HCT116 (cell line): ENCODE data around the gene PSMG1. TPM values are rescaled to one million over a fixed set of nuclear protein-coding genes. Genes with fewer than 3 reads are reported as not detected.

ENCODE experiments used
- ATAC-seq: fragments of 200-7000 bp; cut with Tn5 transposase; 2 replicates; pipeline ENCODE4 v1.9.1; 2020; ENCODE audit warnings: mild to moderate bottlenecking, moderate library complexity
- BruUV-seq: library from RNA; stranded (reverse); fragments of 400-500 nt; replicated peaks from 2 replicates; lab custom pipeline; 2021; lab: Mats Ljungman, UMichigan
- CTCF ChIA-PET: fragments of 300-600 bp; sonication (Branson Sonifier 250); formaldehyde crosslinking; loops from one replicate; lab custom pipeline; 2021; ENCODE audit warnings: antibody characterized with exemption; lab: Charles Lee
- POLR2A ChIA-PET: fragments of 300-600, 350-600 bp; sonication (Branson Sonifier 250); formaldehyde crosslinking; loops from one replicate; lab custom pipeline; 2021; ENCODE audit warnings: antibody characterized with exemption; lab: Charles Lee
- RAD21 ChIA-PET, 2 experiments: fragments of 300-600 bp; sonication (Branson Sonifier 250); formaldehyde crosslinking; loops; one replicate each; lab custom pipeline; 2023; ENCODE audit warnings: low total read pairs in 2 of 2; ENCODE audit not compliant: uncharacterized antibody in 2 of 2, unreplicated experiment in 2 of 2, low non-redundant PET in 1 of 2; lab: Charles Lee
- DNase-seq: peaks from one replicate; pipeline ENCODE4 v3.0.0-alpha.2; 2010; ENCODE audit warnings: low read depth, low spot score
- H2AFZ ChIP-seq: fragments of 200-600 bp; shearing (Covaris generic), sonication (generic); 2 replicates; pipeline ENCODE4 v1.6.1; 2017; ENCODE audit warnings: low read depth, mixed run types, mixed read lengths, antibody characterized with exemption, low read length; ENCODE audit not compliant: poor library complexity, severe bottlenecking
- H3K27ac ChIP-seq: 2 replicates; pipeline ENCODE4 v1.5.1; 2012; ENCODE audit warnings: low read depth, low read length
- H3K27me3 ChIP-seq: fragments of 200-600 bp; sonication (generic); 2 replicates; pipeline ENCODE4 v1.6.1; 2016; ENCODE audit warnings: mixed run types, low read length, mixed read lengths; ENCODE audit not compliant: insufficient read depth
- H3K36me3 ChIP-seq, 2 experiments: fragments of 200-500 bp in 1 of 2; fragments of 200-600 bp in 1 of 2; sonication (Bioruptor generic) in 1 of 2; sonication (generic) in 1 of 2; 2 replicates each; pipeline versions ENCODE4 v1.5.1 to v1.6.1; 2014 to 2016; ENCODE audit warnings: low read length in 2 of 2, inconsistent platforms in 1 of 2, mixed read lengths in 1 of 2, mixed run types in 1 of 2; ENCODE audit not compliant: insufficient read depth in 2 of 2, control insufficient read depth in 1 of 2
- H3K4me1 ChIP-seq, 2 experiments: fragments of 200-600 bp in 1 of 2; sonication (generic) in 1 of 2; 2 replicates each; pipeline versions ENCODE4 v1.5.1 to v1.6.1; 2012 to 2017; ENCODE audit warnings: low read length in 2 of 2, inconsistent platforms in 1 of 2, mild to moderate bottlenecking in 1 of 2, mixed read lengths in 1 of 2, mixed run types in 1 of 2, moderate library complexity in 1 of 2; ENCODE audit not compliant: insufficient read depth in 2 of 2, control insufficient read depth in 1 of 2
- H3K4me2 ChIP-seq: fragments of 200-600 bp; sonication (generic); 2 replicates; pipeline ENCODE4 v1.6.1; 2017; ENCODE audit warnings: mixed run types, low read length, mixed read lengths
- H3K4me3 ChIP-seq, 2 experiments: fragments of 200-600 bp in 1 of 2; sonication (generic) in 1 of 2; replicated peaks in 1 of 2; 2 replicates each; pipeline ENCODE4 v1.5.1; 2011 to 2016; ENCODE audit warnings: low read length in 2 of 2, control low read depth in 1 of 2, low read depth in 1 of 2, mild to moderate bottlenecking in 1 of 2, mixed read lengths in 1 of 2, mixed run types in 1 of 2
- H3K79me2 ChIP-seq: fragments of 200-600 bp; sonication (generic); 2 replicates; pipeline ENCODE4 v1.6.1; 2017; ENCODE audit warnings: mild to moderate bottlenecking, mixed run types, low read length, moderate library complexity, mixed read lengths; ENCODE audit not compliant: insufficient read depth
- H3K9ac ChIP-seq: fragments of 200-600 bp; sonication (generic); 2 replicates; pipeline ENCODE4 v1.6.1; 2016; ENCODE audit warnings: low read length, mixed read lengths
- H3K9me2 ChIP-seq: fragments of 200-600 bp; sonication (generic), shearing (Covaris generic); 2 replicates; pipeline ENCODE4 v1.6.1; 2017; ENCODE audit warnings: mixed run types, mild to moderate bottlenecking, moderate library complexity; ENCODE audit not compliant: insufficient read depth
- H3K9me3 ChIP-seq, 2 experiments: fragments of 200-500 bp in 1 of 2; fragments of 200-600 bp in 1 of 2; sonication (Bioruptor generic) in 1 of 2; sonication (generic) in 1 of 2; 2 replicates each; pipeline ENCODE4 v1.6.1; 2014 to 2017; ENCODE audit warnings: low read length in 2 of 2, mixed read lengths in 2 of 2, inconsistent platforms in 1 of 2, low read depth in 1 of 2, mild to moderate bottlenecking in 1 of 2, mixed run types in 1 of 2, moderate library complexity in 1 of 2; ENCODE audit not compliant: control insufficient read depth in 1 of 2, insufficient read depth in 1 of 2
- H4K20me1 ChIP-seq: fragments of 200-600 bp; sonication (generic), shearing (Covaris generic); 2 replicates; pipeline ENCODE4 v1.6.1; 2017; ENCODE audit warnings: mixed run types, mild to moderate bottlenecking, moderate library complexity; ENCODE audit not compliant: insufficient read depth
- ATF3 ChIP-seq: IDR thresholded peaks from 2 replicates; pipeline ENCODE4 v1.6.1; 2012
- CBX3 ChIP-seq: IDR thresholded peaks from 2 replicates; pipeline ENCODE4 v1.6.1; 2012; ENCODE audit warnings: low read depth
- CEBPB ChIP-seq: IDR thresholded peaks from 2 replicates; pipeline ENCODE4 v1.6.1; 2012; ENCODE audit warnings: low read depth
- CTCF ChIP-seq, 3 experiments: fragments of 200-600 bp in 1 of 3; sonication (generic) in 1 of 3; IDR thresholded peaks in 2 of 3; conservative IDR thresholded peaks in 1 of 3; 2 replicates each; pipeline ENCODE4 v1.5.1; 2012 to 2017; ENCODE audit warnings: low read depth in 2 of 3, low read length in 2 of 3, antibody characterized with exemption in 1 of 3, borderline replicate concordance in 1 of 3, control low read depth in 1 of 3, mild to moderate bottlenecking in 1 of 3, mixed read lengths in 1 of 3, mixed run types in 1 of 3, moderate library complexity in 1 of 3; ENCODE audit not compliant: insufficient read depth in 1 of 3
- ELF1 ChIP-seq: IDR thresholded peaks from 2 replicates; pipeline ENCODE4 v1.6.1; 2012; ENCODE audit warnings: low read depth, borderline replicate concordance
- EZH2 ChIP-seq: fragments of 200-600 bp; sonication (generic); IDR thresholded peaks from 2 replicates; pipeline ENCODE4 v1.6.1; 2017; ENCODE audit warnings: antibody characterized with exemption, mixed run types
- EZH2phosphoT487 ChIP-seq: fragments of 200-600 bp; IDR thresholded peaks from 2 replicates; pipeline ENCODE4 v1.6.1; 2018; ENCODE audit warnings: antibody characterized with exemption, borderline replicate concordance
- FOSL1 ChIP-seq: IDR thresholded peaks from 2 replicates; pipeline ENCODE4 v1.6.1; 2012; ENCODE audit warnings: low read depth
- JUND ChIP-seq: IDR thresholded peaks from 2 replicates; pipeline ENCODE4 v1.6.1; 2012
- POLR2A ChIP-seq: IDR thresholded peaks from 2 replicates; pipeline ENCODE4 v1.7.0; 2011; ENCODE audit warnings: borderline replicate concordance; ENCODE audit not compliant: insufficient read depth, insufficient read length; ENCODE audit errors: extremely low read depth
- RAD21 ChIP-seq: IDR thresholded peaks from 2 replicates; pipeline ENCODE4 v1.6.1; 2012; ENCODE audit warnings: low read depth, mild to moderate bottlenecking
- SIN3A ChIP-seq: IDR thresholded peaks from 2 replicates; pipeline ENCODE4 v1.6.1; 2012; ENCODE audit warnings: low read depth
- SP1 ChIP-seq: IDR thresholded peaks from 2 replicates; pipeline ENCODE4 v1.6.1; 2012; ENCODE audit warnings: low read depth
- SRF ChIP-seq: IDR thresholded peaks from 2 replicates; pipeline ENCODE4 v1.6.1; 2012; ENCODE audit warnings: low read depth
- YY1 ChIP-seq: IDR thresholded peaks from 2 replicates; pipeline ENCODE4 v1.6.1; 2011; ENCODE audit warnings: low read length, low read depth, moderate library complexity, mild to moderate bottlenecking; ENCODE audit not compliant: insufficient replicate concordance; ENCODE audit errors: extremely low read depth
- ZBTB33 ChIP-seq: IDR thresholded peaks from 2 replicates; pipeline ENCODE4 v1.6.1; 2011; ENCODE audit warnings: mild to moderate bottlenecking, low read length, moderate library complexity; ENCODE audit not compliant: insufficient replicate concordance; ENCODE audit errors: extremely low read depth
- ZFX ChIP-seq: fragments of 450-650 bp; IDR thresholded peaks from 2 replicates; pipeline ENCODE4 v1.6.1; 2017
- ZNF274 ChIP-seq: fragments of 200-500 bp; sonication (Bioruptor generic); IDR thresholded peaks from 2 replicates; pipeline ENCODE4 v1.6.1; 2014; ENCODE audit warnings: mild to moderate bottlenecking, low read depth, low read length, inconsistent platforms
- intact Hi-C: fragments of 100-400 bp; cut with micrococcal nuclease; formaldehyde crosslinking; loops from 2 replicates; pipeline ENCODE4 v1.10.0; 2022
- total RNA-seq: library from RNA; stranded (reverse); gene quantifications from one replicate; pipeline ENCODE4 v1.2.1, GENCODE V29; 2021; ENCODE audit not compliant: unreplicated experiment

The PSMG1 gene
- total RNA-seq, 1 experiment from 2014 or later: 83.7 TPM

GRCh38 chr21:39196838-39197237, 13.6 kb upstream of the PSMG1 start:
- H2AFZ ChIP-seq: no peak overlapping the region
- BruUV-seq: no TSS peak
- no peaks in the 10 kb centered on the region for H3K9me3 ChIP-seq
- no peaks in the 10 kb centered on the region for H3K27me3 ChIP-seq
- no peak overlapping the region for H3K27ac ChIP-seq
- no peak overlapping the region for H3K4me2 ChIP-seq
- ChIA-PET RAD21 (no interaction called here), POLR2A (no interaction called here), CTCF (no interaction called here)
- TF ChIP-seq CBX3: no peak
- TF ChIP-seq RAD21: no peak
- TF ChIP-seq FOSL1: no peak
- no peak for TF ChIP-seq SIN3A
- no peak for TF ChIP-seq ATF3
- TF ChIP-seq EZH2phosphoT487: no peak
- TF ChIP-seq EZH2: no peak
- no peak for TF ChIP-seq POLR2A
- peaks cover 27 to 36% of the 10 kb centered on the region in 2 experiments for H3K36me3 ChIP-seq
- H4K20me1 ChIP-seq: no peaks in the 10 kb centered on the region
- no peak for ATAC-seq
- H3K4me3 ChIP-seq: no peak overlapping the region
- intact Hi-C loops: no loop called here
- H3K9me2 ChIP-seq: no peaks in the 10 kb centered on the region
- no peaks in the 10 kb centered on the region for H3K79me2 ChIP-seq
- H3K9ac ChIP-seq: no peak overlapping the region
- no peaks in the 10 kb centered on the region for H3K4me1 ChIP-seq
- DNase-seq: no peak

- Histone ChIP-seq H3K9ac (no peak overlapping the region), H3K9me3 (no peaks in the 10 kb centered on the region), H3K79me2 (no peaks in the 10 kb centered on the region), H3K27me3 (no peaks in the 10 kb centered on the region), H3K4me1 (no peaks in the 10 kb centered on the region), H3K27ac (no peak overlapping the region), H4K20me1 (no peaks in the 10 kb centered on the region), H3K36me3 (peaks cover 26 to 33% of the 10 kb centered on the region in 2 experiments), H3K4me2 (no peak overlapping the region), H2AFZ (no peak overlapping the region), H3K4me3 (no peak overlapping the region), H3K9me2 (no peaks in the 10 kb centered on the region)
- ChIA-PET RAD21 (no interaction called here), POLR2A (no interaction called here), CTCF (no interaction called here)
- ATAC-seq (no peak), DNase-seq (no peak)
- no TSS peak for BruUV-seq
- TF ChIP-seq EZH2 (no peak), POLR2A (no peak), YY1 (no peak), SP1 (no peak), ZFX (no peak), SRF (no peak), CEBPB (no peak), ELF1 (no peak), FOSL1 (no peak), ZBTB33 (no peak), JUND (no peak), CTCF (IDR thresholded peaks at IDR 0.05 in 2 of 3, conservative IDR thresholded peaks at IDR 0.05 in 1 of 3; ENCODE audit: borderline replicate concordance in 1 of 3, insufficient read depth in 1 of 3, low read depth in 2 of 3, low read length in 2 of 3) (no peak), ZNF274 (no peak), EZH2phosphoT487 (no peak)
- intact Hi-C loops: no loop called here
These were observed 13.1 kb upstream of the PSMG1 start for GRCh38 chr21:39196310-39196709.
